A549 (cell line): ENCODE results near the gene NCS1. TPM values are rescaled to one million over a fixed set of nuclear protein-coding genes. Genes with fewer than 3 reads are reported as not detected.

Source experiments
- ATAC-seq, 2 experiments: fragments of 200-7000 bp in 1 of 2; fragments of >200 bp in 1 of 2; cut with Nextera tagmentation in 1 of 2; cut with Tn5 transposase in 1 of 2; 3 replicates each; pipeline versions ENCODE4 v1.8.0 to v1.9.1; 2018 to 2020; ENCODE audit warnings: mild to moderate bottlenecking in 1 of 2, moderate library complexity in 1 of 2
- CTCF ChIA-PET: fragments of 300-600 bp; sonication (Branson Sonifier 250); formaldehyde crosslinking; extraction: SDS; loops from one replicate; lab custom pipeline; 2021; ENCODE audit warnings: antibody characterized with exemption, inconsistent platforms; lab: Yijun Ruan, JAX
- POLR2A ChIA-PET: fragments of 350-600 bp; formaldehyde crosslinking; extraction: SDS; loops from one replicate; lab custom pipeline; 2021; ENCODE audit warnings: antibody characterized with exemption, inconsistent platforms; lab: Yijun Ruan, JAX
- DNase-seq, 2 experiments: peaks; one replicate each; pipeline versions ENCODE4 v3.0.0 to v3.0.0-alpha.2; 2011 to 2016; ENCODE audit warnings: low read depth in 1 of 2, low spot score in 1 of 2
- FAIRE-seq: peaks from 2 replicates; lab custom pipeline; 2011; peaks lifted over from hg19 to GRCh38; lab: Jason Lieb, UNC
- H3K27ac ChIP-seq, 2 experiments: fragments of >200 bp; sonication (Bioruptor Twin); formaldehyde crosslinking; 3 replicates each; pipeline ENCODE4 v1.5.1; 2016 to 2017
- H3K4me1 ChIP-seq: fragments of >200 bp; sonication (Bioruptor Twin); formaldehyde crosslinking; 3 replicates; pipeline ENCODE4 v1.6.1; 2016
- H3K4me2 ChIP-seq: fragments of >200 bp; sonication (Bioruptor Twin); formaldehyde crosslinking; 3 replicates; pipeline ENCODE4 v1.6.1; 2016
- H3K4me3 ChIP-seq: fragments of >200 bp; sonication (Bioruptor Twin); formaldehyde crosslinking; 3 replicates; pipeline ENCODE4 v1.5.1; 2016
- H3K9me3 ChIP-seq: fragments of >200 bp; sonication (Bioruptor Twin); formaldehyde crosslinking; 3 replicates; pipeline ENCODE4 v1.6.1; 2016
- CBX2 ChIP-seq: fragments of 200-600 bp; sonication (generic); IDR thresholded peaks from 2 replicates; pipeline ENCODE4 v1.6.1; 2016; ENCODE audit warnings: low read depth, mild to moderate bottlenecking, borderline replicate concordance
- CEBPB ChIP-seq, 2 experiments: fragments of >200 bp in 1 of 2; sonication (Bioruptor Twin) in 1 of 2; formaldehyde crosslinking in 1 of 2; IDR thresholded peaks; 2 replicates each; pipeline ENCODE4 v1.6.1; 2012 to 2016
- CHD4 ChIP-seq: fragments of 200-600 bp; sonication (generic); IDR thresholded peaks from 2 replicates; pipeline ENCODE4 v1.6.1; 2016; ENCODE audit warnings: antibody characterized with exemption, mild to moderate bottlenecking, borderline replicate concordance
- E2F6 ChIP-seq: IDR thresholded peaks from 2 replicates; pipeline ENCODE4 v1.6.1; 2012; ENCODE audit warnings: low read depth, borderline replicate concordance
- EHMT2 ChIP-seq: fragments of 200-600 bp; sonication (generic); IDR thresholded peaks from 2 replicates; pipeline ENCODE4 v1.6.1; 2016; ENCODE audit warnings: antibody characterized with exemption, low read depth, mild to moderate bottlenecking, moderate library complexity
- FOSL2 ChIP-seq, 2 experiments: fragments of 450-650 bp in 1 of 2; fragments of >200 bp in 1 of 2; sonication (Bioruptor Twin) in 1 of 2; formaldehyde crosslinking; IDR thresholded peaks; 2 replicates each; pipeline versions ENCODE4 v1.5.0 to v1.6.1; 2016 to 2020; ENCODE audit warnings: mild to moderate bottlenecking in 1 of 2, moderate library complexity in 1 of 2
- FOXS1 ChIP-seq: fragments of 250-450 bp; sonication (Bioruptor Pico); IDR thresholded peaks from 2 replicates; pipeline ENCODE4 v1.5.0; 2020; ENCODE audit warnings: mild to moderate bottlenecking, moderate library complexity
- HOXB5 ChIP-seq: fragments of 250-450 bp; sonication (Bioruptor Pico); IDR thresholded peaks from 2 replicates; pipeline ENCODE4 v1.5.0; 2020; ENCODE audit warnings: mild to moderate bottlenecking, moderate library complexity
- JUN ChIP-seq, 2 experiments: fragments of >200 bp; sonication (Bioruptor Twin); formaldehyde crosslinking; IDR thresholded peaks; 2 replicates in 1 of 2; 3 replicates in 1 of 2; pipeline ENCODE4 v1.6.1; 2016 to 2017
- KDM1A ChIP-seq: fragments of 200-600 bp; sonication (generic); IDR thresholded peaks from 2 replicates; pipeline ENCODE4 v1.6.1; 2016; ENCODE audit warnings: low read depth, mild to moderate bottlenecking
- MAX ChIP-seq: IDR thresholded peaks from 2 replicates; pipeline ENCODE4 v1.6.1; 2012
- PHF8 ChIP-seq: fragments of 200-600 bp; sonication (generic); IDR thresholded peaks from 2 replicates; pipeline ENCODE4 v1.6.1; 2016; ENCODE audit warnings: low read depth, mild to moderate bottlenecking, antibody characterized with exemption, moderate library complexity, borderline replicate concordance
- SREBF2 ChIP-seq: fragments of 450-650 bp; IDR thresholded peaks from 2 replicates; pipeline ENCODE4 v1.6.1; 2014; ENCODE audit warnings: mild to moderate bottlenecking, moderate library complexity
- ZFP36 ChIP-seq: fragments of 450-650 bp; IDR thresholded peaks from 2 replicates; pipeline ENCODE4 v1.6.1; 2014; ENCODE audit warnings: borderline replicate concordance; ENCODE audit not compliant: partially characterized antibody
- WGBS: methylation state at CpG from one replicate; pipeline ENCODE4 v1.1.6; 2017; ENCODE audit errors: missing lambda C conversion rate; 5-methylcytosine and 5-hydroxymethylcytosine counted together
- polyA plus RNA-seq, 4 experiments: library from polyadenylated mRNA; depleted of rRNA in 3 of 4; stranded (reverse); fragments of >200 nt; fragmentation: RNase III in 1 of 4; extraction: RNeasy Plus Mini Kit Qiagen cat#74134 plus additional on column Dnase treatment in 1 of 4; gene quantifications; 2 replicates in 3 of 4; 3 replicates in 1 of 4; pipeline ENCODE4 v1.2.3, GENCODE V29; 2011 to 2017
- TF ChIP-seq, protein P1 (sequence below): fragments of 150-350 bp; IDR thresholded peaks from 2 replicates; pipeline ENCODE4 v1.6.1; 2014; ENCODE audit warnings: low read depth, mild to moderate bottlenecking, low read length

NCS1 gene
- polyA plus RNA-seq, 2 of the 4 experiments (the other 2 are of a cell fraction): 17.9 to 21.9 TPM

GRCh38 chr9:130185490-130186031 is 13.4 kb downstream of the NCS1 start:
- WGBS: 90% methylated on average over 16 of the region's 17 CpGs
- H3K27ac ChIP-seq: peak overlapping the region in 1 of 2 experiments; percentile 88; a peak in 3 of 6 replicates
- POLR2A ChIA-PET: interaction anchor here (1.1 kb wide), 1 partner anchor 14 kb away, joined by 3 read pairs; the partner anchor contains the start of gene NCS1
- no peak for TF ChIP-seq PHF8
- TF ChIP-seq, protein P1, sequence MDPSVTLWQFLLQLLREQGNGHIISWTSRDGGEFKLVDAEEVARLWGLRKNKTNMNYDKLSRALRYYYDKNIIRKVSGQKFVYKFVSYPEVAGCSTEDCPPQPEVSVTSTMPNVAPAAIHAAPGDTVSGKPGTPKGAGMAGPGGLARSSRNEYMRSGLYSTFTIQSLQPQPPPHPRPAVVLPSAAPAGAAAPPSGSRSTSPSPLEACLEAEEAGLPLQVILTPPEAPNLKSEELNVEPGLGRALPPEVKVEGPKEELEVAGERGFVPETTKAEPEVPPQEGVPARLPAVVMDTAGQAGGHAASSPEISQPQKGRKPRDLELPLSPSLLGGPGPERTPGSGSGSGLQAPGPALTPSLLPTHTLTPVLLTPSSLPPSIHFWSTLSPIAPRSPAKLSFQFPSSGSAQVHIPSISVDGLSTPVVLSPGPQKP: no peak
- TF ChIP-seq CBX2: no peak
- no peak for TF ChIP-seq HOXB5 (CRISPR knock-in tag)
- no peak for TF ChIP-seq SREBF2
- TF ChIP-seq KDM1A: no peak
- no peak for TF ChIP-seq EHMT2
- TF ChIP-seq CHD4: no peak
- CTCF ChIA-PET: interaction anchor here (0.8 to 2.3 kb wide), 5 partner anchors 8 to 79 kb away, joined by 3 to 7 read pairs (median 3); no protein-coding TSS in a partner anchor
- peaks cover 48% of the 10 kb centered on the region for H3K4me1 ChIP-seq
- DNase-seq (no peak), ATAC-seq (no peak), FAIRE-seq (no peak)
- no peaks in the 10 kb centered on the region for H3K9me3 ChIP-seq
- H3K4me2 ChIP-seq: no peak overlapping the region; the same call in 2 of the 3 replicates
- H3K4me3 ChIP-seq: no peak overlapping the region

- POLR2A ChIA-PET: interaction anchor here (1.1 kb wide), 1 partner anchor 14 kb away, joined by 3 read pairs; the partner anchor contains the start of gene NCS1
- peak overlapping the region in 1 of 2 experiments; percentile 88; a peak in 3 of 6 replicates for H3K27ac ChIP-seq
Observed at GRCh38 chr9:130186051-130186450, 13.8 kb downstream of the NCS1 start.

DNA sequence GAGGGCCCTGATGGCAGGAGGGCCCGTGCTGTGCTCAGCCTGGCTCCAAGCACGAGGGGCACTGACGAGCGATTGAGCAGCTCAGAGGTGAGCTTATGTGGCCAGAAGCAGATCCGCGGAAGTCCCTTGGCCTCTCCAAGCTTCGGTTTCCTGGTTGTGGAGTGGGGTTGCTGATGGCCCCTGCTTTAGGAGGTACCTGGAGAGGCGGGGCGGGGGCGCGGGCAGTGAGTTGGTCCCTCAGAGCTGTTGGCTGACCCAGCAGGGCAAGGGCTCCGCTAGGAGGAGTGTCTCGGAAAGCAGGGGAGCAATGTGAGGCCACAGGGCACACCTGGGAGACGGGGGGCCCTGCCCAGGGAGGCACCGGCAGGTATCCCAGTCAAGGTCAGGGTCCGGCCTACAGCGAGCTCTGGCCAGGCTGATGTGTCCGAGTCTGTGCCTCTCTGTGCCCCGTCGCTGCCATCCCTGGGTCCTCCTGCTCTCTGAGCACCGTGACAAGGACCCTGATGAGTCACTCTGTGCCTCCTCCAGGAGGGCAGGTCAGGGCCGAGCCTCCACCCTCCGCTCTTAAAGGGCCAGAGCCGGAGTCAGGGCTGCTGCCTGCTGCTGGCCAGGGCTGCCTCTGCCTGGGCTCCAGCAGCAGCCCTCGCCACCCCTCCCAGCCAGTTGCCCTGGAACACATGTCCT is 14.8 kb downstream of the NCS1 start:
- ChIA-PET CTCF (interaction anchor here (1.2 to 2.3 kb wide), 3 partner anchors 12 to 56 kb away, joined by 4 to 7 read pairs (median 5); no protein-coding TSS in a partner anchor), POLR2A (interaction anchor here (1.1 kb wide), 1 partner anchor 15 kb away, joined by 3 read pairs; the partner anchor contains the start of gene NCS1)
- Histone ChIP-seq H3K4me3 (peak overlapping the region; percentile 44), H3K27ac (peak overlapping the region; percentile 65 to 88), H3K9me3 (no peaks in the 10 kb centered on the region)
- FAIRE-seq: no peak
- peak; percentile 76 to 97 for DNase-seq
- 14% methylated on average over 12 of the region's 25 CpGs for WGBS
- TF ChIP-seq MAX (peak; percentile 47), ZFP36 (no peak), FOSL2 (IDR thresholded peaks at IDR 0.05) (peak; percentile 56; the same call in 1 of the 2 replicates), FOSL2 (CRISPR knock-in tag; IDR thresholded peaks at IDR 0.05) (peak; percentile 93), JUN (IDR thresholded peaks at IDR 0.05) (0 out of 5 replicates have a peak, but pooled peaks of 1 of the 2 experiments have one; percentile 31)
- TF ChIP-seq, all 56 proteins: peak for 3
- Histone ChIP-seq H3K4me2 (peak overlapping the region; percentile 91), H3K4me1 (peaks cover 48% of the 10 kb centered on the region)
- ATAC-seq: peak; percentile 93 to 95

More at GRCh38 chr9:130186051-130186450, 13.8 kb downstream of the NCS1 start:
- no peak for TF ChIP-seq CEBPB (IDR thresholded peaks at IDR 0.05)
- peak; percentile 86 for TF ChIP-seq ZFP36
- Histone ChIP-seq H3K4me3 (no peak overlapping the region), H3K4me2 (peak overlapping the region; percentile 91), H3K9me3 (no peaks in the 10 kb centered on the region), H3K4me1 (peaks cover 48% of the 10 kb centered on the region)
- CTCF ChIA-PET: interaction anchor here (0.8 to 2.3 kb wide), 6 partner anchors 8 to 79 kb away, joined by 3 to 7 read pairs (median 4); no protein-coding TSS in a partner anchor
- DNase-seq (no peak), FAIRE-seq (no peak), ATAC-seq (no peak)
- WGBS: 66% methylated on average over 5 of the region's 6 CpGs

DNA sequence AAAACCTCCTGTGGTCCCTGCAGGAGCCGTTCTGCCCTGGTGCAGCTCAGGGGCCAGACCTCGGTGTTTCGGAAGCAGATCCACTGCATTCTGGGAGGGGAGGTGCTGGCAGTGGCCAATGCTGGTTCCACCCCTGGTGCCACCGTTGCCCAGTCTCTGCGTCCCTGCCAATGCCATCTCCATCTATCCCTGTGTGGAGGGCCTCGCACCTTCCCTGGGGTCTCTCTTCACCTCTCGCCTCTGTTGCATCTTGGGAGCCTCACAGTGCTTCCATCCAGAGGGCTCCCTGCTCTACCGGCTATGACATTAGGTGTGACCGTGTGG is 15.3 kb downstream of the NCS1 start:
- Histone ChIP-seq H3K4me3 (peak overlapping the region; percentile 44; the same call in 2 of the 3 replicates), H3K27ac (peak overlapping the region; percentile 65 to 88), H3K4me1 (peaks cover 46% of the 10 kb centered on the region), H3K4me2 (peak overlapping the region; percentile 91), H3K9me3 (no peaks in the 10 kb centered on the region)
- POLR2A ChIA-PET: no interaction called here
- FAIRE-seq (no peak), ATAC-seq (peak; percentile 25 to 35; a peak in 5 of 6 replicates), DNase-seq (no peak)
- TF ChIP-seq FOXS1: no peak
- no peak for TF ChIP-seq E2F6
- 48% methylated on average over 9 of the region's 9 CpGs for WGBS
- CTCF ChIA-PET: interaction anchor here (0.9 to 1.3 kb wide), 3 partner anchors 11 to 31 kb away, joined by 3 to 5 read pairs (median 4); no protein-coding TSS in a partner anchor
